Measurements from ENCODE around the gene SDK1.

The SDK1 gene

GRCh38 chr7:3429981-3430380 is 128.9 kb downstream of the SDK1 start:
- H3K27ac ChIP-seq = no peak overlapping the region

GRCh38 chr7:3430588-3430987 is 129.5 kb downstream of the SDK1 start:
- Histone ChIP-seq H3K27ac (no peak overlapping the region), H3K36me3 (no peaks in the 10 kb centered on the region), H3K4me1 (ENCODE audit: control insufficient read depth in 1 of 2, insufficient read depth in 1 of 2, low read depth in 1 of 2, low read length in 1 of 2) (peaks cover 6 to 9% of the 10 kb centered on the region in 2 experiments), H3K9me3 (no peaks in the 10 kb centered on the region), H3K4me3 (ENCODE audit: low read depth in 1 of 2, low read length in 1 of 2) (no peak overlapping the region), H3K27me3 (no peaks in the 10 kb centered on the region)
- TF ChIP-seq, protein P1, sequence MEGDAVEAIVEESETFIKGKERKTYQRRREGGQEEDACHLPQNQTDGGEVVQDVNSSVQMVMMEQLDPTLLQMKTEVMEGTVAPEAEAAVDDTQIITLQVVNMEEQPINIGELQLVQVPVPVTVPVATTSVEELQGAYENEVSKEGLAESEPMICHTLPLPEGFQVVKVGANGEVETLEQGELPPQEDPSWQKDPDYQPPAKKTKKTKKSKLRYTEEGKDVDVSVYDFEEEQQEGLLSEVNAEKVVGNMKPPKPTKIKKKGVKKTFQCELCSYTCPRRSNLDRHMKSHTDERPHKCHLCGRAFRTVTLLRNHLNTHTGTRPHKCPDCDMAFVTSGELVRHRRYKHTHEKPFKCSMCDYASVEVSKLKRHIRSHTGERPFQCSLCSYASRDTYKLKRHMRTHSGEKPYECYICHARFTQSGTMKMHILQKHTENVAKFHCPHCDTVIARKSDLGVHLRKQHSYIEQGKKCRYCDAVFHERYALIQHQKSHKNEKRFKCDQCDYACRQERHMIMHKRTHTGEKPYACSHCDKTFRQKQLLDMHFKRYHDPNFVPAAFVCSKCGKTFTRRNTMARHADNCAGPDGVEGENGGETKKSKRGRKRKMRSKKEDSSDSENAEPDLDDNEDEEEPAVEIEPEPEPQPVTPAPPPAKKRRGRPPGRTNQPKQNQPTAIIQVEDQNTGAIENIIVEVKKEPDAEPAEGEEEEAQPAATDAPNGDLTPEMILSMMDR (IDR thresholded peaks at IDR 0.05) = no peak

More at GRCh38 chr7:3429981-3430380, 128.9 kb downstream of the SDK1 start:
- Histone ChIP-seq H3K36me3 (no peaks in the 10 kb centered on the region), H3K4me1 (ENCODE audit: control insufficient read depth in 1 of 2, insufficient read depth in 1 of 2, low read depth in 1 of 2, low read length in 1 of 2) (peaks cover 6 to 9% of the 10 kb centered on the region in 2 experiments), H3K9me3 (no peaks in the 10 kb centered on the region), H3K4me3 (ENCODE audit: low read depth in 1 of 2, low read length in 1 of 2) (no peak overlapping the region), H3K27me3 (no peaks in the 10 kb centered on the region)
- TF ChIP-seq, protein P1 (IDR thresholded peaks at IDR 0.05) = no peak

GRCh38 chr7:3431306-3431705 is 130.3 kb downstream of the SDK1 start:
- TF ChIP-seq, protein P1 (IDR thresholded peaks at IDR 0.05) = no peak
- no peaks in the 10 kb centered on the region for H3K27me3 ChIP-seq
- H3K4me3 ChIP-seq (ENCODE audit: low read depth in 1 of 2, low read length in 1 of 2) = no peak overlapping the region
- peaks cover 6 to 9% of the 10 kb centered on the region in 2 experiments for H3K4me1 ChIP-seq (ENCODE audit: control insufficient read depth in 1 of 2, insufficient read depth in 1 of 2, low read depth in 1 of 2, low read length in 1 of 2)
- no peaks in the 10 kb centered on the region for H3K9me3 ChIP-seq
- no peaks in the 10 kb centered on the region for H3K36me3 ChIP-seq
- no peak overlapping the region for H3K27ac ChIP-seq

DNA sequence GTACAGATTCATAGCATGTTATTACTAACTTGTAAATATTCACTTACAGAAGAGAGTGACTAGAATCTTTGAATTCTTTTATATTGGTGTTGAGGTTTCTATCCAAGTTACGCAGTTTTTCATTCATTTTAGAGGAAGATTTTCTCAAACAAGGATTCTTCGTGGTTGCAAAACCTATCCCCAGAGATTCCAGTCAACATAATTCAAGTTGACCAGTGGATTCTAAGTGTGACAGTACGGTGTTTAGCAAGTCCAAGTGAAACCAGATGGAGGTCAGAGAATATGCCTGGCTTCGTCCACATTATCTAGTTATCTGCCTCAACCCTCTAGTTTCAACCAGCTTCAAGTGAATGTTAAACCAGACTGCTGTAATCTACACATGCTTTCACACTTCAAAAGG is 131.9 kb downstream of the SDK1 start:
- Histone ChIP-seq H3K27ac (no peak overlapping the region), H3K36me3 (no peaks in the 10 kb centered on the region), H3K4me1 (ENCODE audit: control insufficient read depth in 1 of 2, insufficient read depth in 1 of 2, low read depth in 1 of 2, low read length in 1 of 2) (peaks cover 6 to 9% of the 10 kb centered on the region in 2 experiments), H3K9me3 (no peaks in the 10 kb centered on the region), H3K4me3 (ENCODE audit: low read depth in 1 of 2, low read length in 1 of 2) (no peak overlapping the region), H3K27me3 (no peaks in the 10 kb centered on the region)
- TF ChIP-seq, protein P1 (IDR thresholded peaks at IDR 0.05) = no peak

DNA sequence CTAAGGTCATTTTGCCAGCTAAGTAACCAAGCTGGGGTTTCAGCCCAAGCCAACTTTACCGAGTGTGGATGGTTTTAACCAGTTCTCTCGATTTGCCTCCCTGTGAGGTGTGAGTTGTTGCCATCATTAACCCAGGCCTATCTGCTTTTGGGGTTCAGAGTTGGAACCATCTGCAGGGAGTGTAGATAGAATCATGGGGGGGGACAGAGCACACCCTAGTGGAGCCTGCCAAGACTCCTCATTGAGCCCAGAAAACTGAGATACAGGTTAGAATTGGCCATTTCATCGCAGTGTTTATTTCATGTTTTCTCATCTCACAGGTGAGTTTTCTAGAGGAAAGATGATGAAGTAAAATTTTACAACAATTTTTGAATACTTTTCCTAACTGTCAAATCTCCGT is 133.6 kb downstream of the SDK1 start:
- Histone ChIP-seq H3K27ac (no peak overlapping the region), H3K27me3 (no peaks in the 10 kb centered on the region), H3K4me3 (ENCODE audit: low read depth in 1 of 2, low read length in 1 of 2) (no peak overlapping the region), H3K36me3 (no peaks in the 10 kb centered on the region), H3K4me1 (ENCODE audit: control insufficient read depth in 1 of 2, insufficient read depth in 1 of 2, low read depth in 1 of 2, low read length in 1 of 2) (peaks cover 6 to 9% of the 10 kb centered on the region in 2 experiments), H3K9me3 (no peaks in the 10 kb centered on the region)
- TF ChIP-seq, protein P1 (IDR thresholded peaks at IDR 0.05) = no peak

GRCh38 chr7:3436112-3436511 is 135.1 kb downstream of the SDK1 start:
- no peaks in the 10 kb centered on the region for H3K36me3 ChIP-seq
- TF ChIP-seq, protein P1 (IDR thresholded peaks at IDR 0.05) = no peak
- H3K4me1 ChIP-seq (ENCODE audit: control insufficient read depth in 1 of 2, insufficient read depth in 1 of 2, low read depth in 1 of 2, low read length in 1 of 2) = peaks cover 6 to 9% of the 10 kb centered on the region in 2 experiments
- no peaks in the 10 kb centered on the region for H3K27me3 ChIP-seq
- no peak overlapping the region for H3K27ac ChIP-seq
- H3K9me3 ChIP-seq = no peaks in the 10 kb centered on the region
- no peak overlapping the region for H3K4me3 ChIP-seq (ENCODE audit: low read depth in 1 of 2, low read length in 1 of 2)
